Testis (tissue), 2 donors: ENCODE results near the gene RENBP.
A peak's percentile ranks its signal among the peaks of the same experiment; 100 is the strongest.

Experiments used
- POLR2A ChIP-seq: fragments of 450-650 bp; IDR thresholded peaks from one replicate; pipeline ENCODE4 v1.6.1; 2017; ENCODE audit warnings: antibody characterized with exemption, mild to moderate bottlenecking, moderate library complexity
- TF ChIP-seq, protein P1 (sequence below), 3 experiments: fragments of 450-650 bp in 2 of 3; fragments of 200-600 bp in 1 of 3; sonication (generic) in 1 of 3; IDR thresholded peaks; one replicate each; pipeline ENCODE4 v1.5.1; 2016 to 2019; ENCODE audit warnings: antibody characterized with exemption in 3 of 3, mild to moderate bottlenecking in 2 of 3, moderate library complexity in 1 of 3

DNA sequence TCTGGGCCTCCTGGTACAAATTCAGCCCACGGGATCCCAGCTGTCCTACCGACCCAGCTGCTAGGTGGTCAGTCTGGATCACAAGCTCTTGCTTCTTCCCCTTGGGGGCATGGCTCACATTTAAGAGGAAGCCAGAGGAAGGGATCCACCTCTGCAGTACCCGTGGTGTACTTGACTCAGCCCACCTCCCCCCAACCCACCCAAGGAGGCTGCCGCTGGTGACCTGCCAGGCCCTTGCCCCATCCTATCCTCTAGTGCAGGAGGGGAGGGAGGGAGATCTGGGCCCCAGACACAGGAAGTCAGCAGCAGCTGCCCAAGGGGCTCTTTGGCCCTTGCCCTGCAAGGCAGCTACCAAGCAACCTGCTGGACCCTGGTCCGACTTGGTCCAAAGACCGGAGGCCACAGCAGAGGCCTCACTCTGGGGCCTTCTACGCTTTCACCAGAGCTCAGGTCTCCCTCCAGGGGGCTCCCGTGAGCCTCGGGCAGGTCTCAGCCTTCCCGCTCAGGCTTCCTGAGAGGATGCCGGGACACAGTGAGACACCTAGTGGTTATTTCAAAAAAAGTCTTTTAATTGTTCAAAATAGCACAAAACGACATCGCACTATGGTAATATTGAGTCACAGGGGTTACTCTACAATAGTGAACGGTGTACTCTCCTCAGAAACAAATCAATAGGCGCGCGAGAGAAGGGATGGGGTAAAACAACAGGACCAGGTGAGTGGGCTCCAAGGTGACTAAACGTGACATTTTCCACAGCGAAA, 2.7 kb upstream of the RENBP start:
- TF ChIP-seq, protein P1, sequence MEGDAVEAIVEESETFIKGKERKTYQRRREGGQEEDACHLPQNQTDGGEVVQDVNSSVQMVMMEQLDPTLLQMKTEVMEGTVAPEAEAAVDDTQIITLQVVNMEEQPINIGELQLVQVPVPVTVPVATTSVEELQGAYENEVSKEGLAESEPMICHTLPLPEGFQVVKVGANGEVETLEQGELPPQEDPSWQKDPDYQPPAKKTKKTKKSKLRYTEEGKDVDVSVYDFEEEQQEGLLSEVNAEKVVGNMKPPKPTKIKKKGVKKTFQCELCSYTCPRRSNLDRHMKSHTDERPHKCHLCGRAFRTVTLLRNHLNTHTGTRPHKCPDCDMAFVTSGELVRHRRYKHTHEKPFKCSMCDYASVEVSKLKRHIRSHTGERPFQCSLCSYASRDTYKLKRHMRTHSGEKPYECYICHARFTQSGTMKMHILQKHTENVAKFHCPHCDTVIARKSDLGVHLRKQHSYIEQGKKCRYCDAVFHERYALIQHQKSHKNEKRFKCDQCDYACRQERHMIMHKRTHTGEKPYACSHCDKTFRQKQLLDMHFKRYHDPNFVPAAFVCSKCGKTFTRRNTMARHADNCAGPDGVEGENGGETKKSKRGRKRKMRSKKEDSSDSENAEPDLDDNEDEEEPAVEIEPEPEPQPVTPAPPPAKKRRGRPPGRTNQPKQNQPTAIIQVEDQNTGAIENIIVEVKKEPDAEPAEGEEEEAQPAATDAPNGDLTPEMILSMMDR (IDR thresholded peaks at IDR 0.05): peak; percentile 54 to 72 (median 59)
- no peak for TF ChIP-seq POLR2A
